Measurements from ENCODE around the gene MGAM2.
A peak's percentile ranks its signal among the peaks of the same experiment; 100 is the strongest.
"Not testable (repeated sequence)": the region's sequence is repeated elsewhere in the genome, so short reads cannot be mapped to it uniquely, and the experiment has no call there.

The MGAM2 gene
- total RNA-seq = 0 reads per million in 2 donors

- DNase-seq = no peak
Measured at GRCh38 chr7:142111499-142111898, at the start of gene MGAM2. MGAM2 (plus strand) TSS chr7:142111718; CDS start chr7:142116874, 5,156 bp downstream.

- no peak for DNase-seq
Measured at GRCh38 chr7:142063551-142064442, 47.7 kb upstream of the MGAM2 start.

- no peak for DNase-seq
Measured at GRCh38 chr7:142066536-142066935, 45.0 kb upstream of the MGAM2 start.

- no peak for DNase-seq
Measured at GRCh38 chr7:142077762-142078161, 33.8 kb upstream of the MGAM2 start.

- DNase-seq = peak in 1 of 5 experiments; percentile 4
Measured at GRCh38 chr7:142083605-142084004, 27.9 kb upstream of the MGAM2 start.

- no peak for DNase-seq
Measured at GRCh38 chr7:142085428-142085827, 26.1 kb upstream of the MGAM2 start.

DNA sequence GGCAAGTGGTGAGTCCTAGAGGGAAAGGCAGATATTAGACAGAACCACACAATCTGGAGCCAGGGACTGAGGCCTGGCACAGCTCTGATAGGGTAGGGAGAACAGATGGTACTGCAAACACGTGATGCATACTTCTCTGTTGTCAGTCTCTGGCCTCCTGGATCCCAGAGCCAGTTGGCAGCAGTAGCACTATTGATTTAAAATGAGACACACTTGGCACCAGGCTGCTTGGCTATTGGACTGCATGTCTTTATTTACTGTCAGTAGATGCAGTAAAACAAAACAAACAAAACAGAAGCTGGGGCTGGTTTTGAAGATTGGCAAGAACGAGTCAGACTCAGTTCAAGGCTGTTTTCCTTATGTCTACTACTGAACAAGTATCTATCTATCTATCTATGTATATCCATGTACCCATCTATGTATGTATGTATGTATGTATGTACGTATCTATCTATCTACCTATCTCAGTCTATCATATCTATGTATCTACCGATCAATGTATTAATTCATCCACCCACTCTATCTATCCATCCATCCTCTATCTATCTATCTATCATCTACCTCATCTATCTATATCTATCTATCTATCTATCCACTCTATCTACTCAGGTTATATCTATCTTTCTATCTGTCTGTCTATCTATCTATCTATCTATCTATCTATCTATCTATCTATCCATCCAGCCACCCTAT, 23.4 kb upstream of the MGAM2 start:
- DNase-seq = no peak

GRCh38 chr7:142089035-142089434, 22.5 kb upstream of the MGAM2 start:
- DNase-seq = no peak

DNA sequence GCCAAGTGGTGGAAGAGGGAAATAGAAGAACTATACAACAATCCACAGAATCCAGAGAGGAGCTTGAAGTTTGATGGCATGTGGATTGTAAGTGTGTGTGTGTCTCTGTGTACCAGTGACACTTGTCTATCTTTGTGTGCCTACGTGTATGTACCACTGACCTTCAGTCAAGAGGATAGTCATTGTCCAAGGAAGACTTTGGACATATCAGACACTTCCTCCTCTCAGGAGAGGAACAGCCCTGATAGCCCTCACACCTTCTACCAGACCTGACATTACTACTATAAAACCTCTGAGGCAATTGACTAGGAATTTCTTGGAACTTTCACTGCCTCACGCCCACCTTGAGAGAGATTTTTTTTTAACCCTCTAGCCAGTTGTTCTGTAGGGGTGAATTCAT, 19.6 kb upstream of the MGAM2 start:
- DNase-seq = no peak

- no peak for DNase-seq
Measured at GRCh38 chr7:142094861-142095260, 16.7 kb upstream of the MGAM2 start.

DNA sequence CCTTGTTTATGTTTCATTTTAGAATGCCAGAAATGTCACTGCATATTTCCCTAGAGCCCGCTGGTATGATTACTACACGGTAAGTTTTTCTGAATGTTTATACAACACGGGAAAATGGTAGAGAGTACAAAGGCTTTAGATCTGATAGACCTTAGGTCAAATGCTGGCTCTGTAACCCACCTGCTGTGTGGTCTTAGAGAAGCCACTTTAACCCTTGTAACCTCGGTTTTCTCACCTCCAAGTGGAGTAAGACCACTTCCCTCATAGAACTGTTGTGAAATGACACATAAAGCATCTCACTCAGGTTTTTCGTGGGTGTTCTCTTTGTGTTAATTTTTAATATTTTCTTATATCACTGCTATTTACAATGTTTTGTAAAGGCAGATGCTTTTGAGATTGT, 13.9 kb upstream of the MGAM2 start:
- no peak for DNase-seq

DNA sequence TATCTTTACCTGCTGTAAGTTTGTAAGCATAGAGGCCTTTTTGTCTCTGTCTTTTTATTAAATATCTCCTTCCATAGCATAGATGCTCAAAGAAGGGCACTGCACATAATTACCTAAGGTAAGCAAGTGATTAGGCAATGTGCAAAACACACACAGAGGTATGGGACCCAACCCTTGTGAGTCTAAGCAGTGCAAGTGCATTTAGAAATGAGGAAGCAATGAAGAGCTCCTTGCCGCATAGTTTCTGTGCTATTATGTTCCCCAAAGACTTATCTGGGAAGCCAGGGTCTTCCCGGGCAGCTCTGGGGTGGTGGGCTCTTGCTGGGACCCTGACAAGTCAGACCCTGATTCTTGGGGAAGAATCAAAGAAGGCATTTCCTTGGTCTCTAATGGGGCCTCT, 13.5 kb upstream of the MGAM2 start:
- no peak for DNase-seq

DNA sequence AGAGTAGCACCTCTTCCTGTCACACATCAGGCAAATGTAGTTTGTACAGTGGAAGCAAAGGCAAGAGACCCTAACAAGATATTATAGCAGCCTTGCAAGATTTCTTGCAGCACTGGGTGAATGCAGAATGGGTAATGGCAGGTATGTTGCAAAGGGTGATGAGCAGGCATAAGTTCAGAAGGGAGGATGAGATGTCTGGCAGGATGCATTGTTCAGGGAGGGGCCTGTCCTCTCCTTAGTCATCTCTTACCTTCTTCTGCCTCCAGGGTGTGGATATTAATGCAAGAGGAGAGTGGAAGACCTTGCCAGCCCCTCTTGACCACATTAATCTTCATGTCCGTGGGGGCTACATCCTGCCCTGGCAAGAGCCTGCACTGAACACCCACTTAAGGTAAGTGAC, 12.2 kb upstream of the MGAM2 start:
- not testable (repeated sequence) for DNase-seq

DNA sequence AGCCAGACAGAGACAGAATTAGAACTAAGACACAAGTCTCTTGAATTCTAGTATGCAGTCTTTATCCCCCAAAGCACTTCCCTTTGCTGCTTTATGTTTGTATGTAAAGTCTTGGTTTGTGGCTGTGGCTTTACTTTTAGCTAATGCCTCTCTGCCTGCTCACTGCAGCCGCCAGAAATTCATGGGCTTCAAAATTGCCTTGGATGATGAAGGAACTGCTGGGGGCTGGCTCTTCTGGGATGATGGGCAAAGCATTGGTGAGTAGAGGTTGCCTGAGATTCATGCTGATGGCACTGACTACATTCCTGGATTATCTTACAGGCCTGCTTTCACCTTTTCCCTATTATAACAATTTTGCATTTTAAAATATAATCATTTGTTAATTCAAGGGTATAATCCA, 10.9 kb upstream of the MGAM2 start:
- no peak for DNase-seq

GRCh38 chr7:142101794-142102193, 9.7 kb upstream of the MGAM2 start:
- DNase-seq = not testable (repeated sequence)

DNA sequence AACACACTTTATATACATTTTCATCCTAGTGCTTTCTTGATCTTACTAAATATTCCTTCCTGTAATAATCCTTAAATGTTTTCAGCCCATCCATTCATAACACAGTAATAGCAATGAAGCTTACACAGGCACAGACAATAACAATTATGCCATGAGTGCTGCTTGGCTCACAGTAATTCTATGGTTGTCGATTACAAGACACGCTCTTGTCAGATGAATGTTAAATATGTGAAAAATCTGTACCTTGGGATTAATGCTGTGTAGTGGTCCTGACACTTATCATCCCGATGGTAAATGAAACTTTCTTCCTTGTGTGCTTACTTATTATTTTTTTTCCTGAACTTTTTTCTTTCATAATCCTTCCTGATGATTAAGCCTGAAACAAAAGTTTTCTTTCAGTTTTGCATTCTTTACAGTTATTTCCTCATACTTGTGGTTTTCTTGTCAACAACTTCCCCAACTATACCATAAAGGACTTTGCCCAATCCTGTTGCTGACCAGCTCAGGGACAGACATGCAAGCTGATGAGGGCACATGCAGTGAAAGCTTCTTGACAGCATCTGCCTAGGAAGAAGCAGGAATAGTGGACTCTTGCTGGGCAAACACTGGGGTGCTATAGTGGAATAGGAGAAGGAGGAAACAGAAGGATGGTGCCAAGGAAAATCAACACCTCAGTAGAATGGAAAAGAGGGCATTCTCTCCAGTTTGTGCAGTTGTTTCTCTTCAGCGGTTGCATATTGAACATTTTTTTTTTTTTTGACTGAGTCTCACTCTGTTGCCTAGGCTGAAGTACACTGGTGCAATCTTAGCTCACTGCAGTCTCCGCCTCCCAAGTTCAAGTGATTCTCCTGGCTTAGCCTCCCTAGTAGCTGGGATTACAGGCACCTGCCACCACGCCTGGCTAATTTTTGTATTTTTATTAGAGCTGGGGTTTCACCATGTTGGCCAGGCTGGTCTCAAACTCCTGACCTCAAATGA, 6.7 kb upstream of the MGAM2 start:
- no peak for DNase-seq

DNA sequence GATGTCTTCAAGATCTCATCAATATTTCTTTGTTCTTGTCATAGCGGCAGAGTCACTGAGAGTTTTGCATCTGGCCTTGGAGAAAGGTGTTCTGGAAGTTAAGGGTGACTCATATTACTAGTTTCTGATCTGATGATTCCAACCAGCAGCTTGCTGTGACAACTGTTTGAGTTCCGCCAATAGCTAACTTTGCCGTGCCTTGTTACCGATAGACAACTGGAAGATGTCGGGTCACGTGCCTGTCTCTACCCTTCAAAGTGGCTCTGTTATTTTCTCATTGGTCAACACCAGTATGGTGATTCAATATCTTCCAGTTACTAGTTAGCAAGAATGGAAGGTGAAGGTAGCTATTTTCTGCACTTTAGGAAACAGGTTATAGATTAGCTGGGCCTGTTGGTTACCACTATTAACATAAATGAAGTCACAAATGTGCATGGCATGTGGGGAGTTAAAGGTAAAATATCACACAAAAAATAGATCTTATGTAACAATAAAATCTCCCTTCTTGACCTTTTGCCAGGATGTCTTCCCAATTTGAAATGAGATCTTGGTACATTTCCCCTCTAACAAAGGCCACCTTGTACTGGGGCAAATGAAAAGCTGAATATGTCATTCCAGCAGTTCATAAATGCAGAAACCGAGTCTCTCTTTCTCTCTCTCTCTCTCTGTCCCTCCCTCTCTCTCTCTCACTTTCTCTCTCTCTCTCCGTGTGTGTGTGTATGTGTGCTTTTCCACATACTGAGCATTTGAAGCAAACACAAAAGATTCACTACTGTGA, 2.6 kb upstream of the MGAM2 start:
- DNase-seq = no peak

DNA sequence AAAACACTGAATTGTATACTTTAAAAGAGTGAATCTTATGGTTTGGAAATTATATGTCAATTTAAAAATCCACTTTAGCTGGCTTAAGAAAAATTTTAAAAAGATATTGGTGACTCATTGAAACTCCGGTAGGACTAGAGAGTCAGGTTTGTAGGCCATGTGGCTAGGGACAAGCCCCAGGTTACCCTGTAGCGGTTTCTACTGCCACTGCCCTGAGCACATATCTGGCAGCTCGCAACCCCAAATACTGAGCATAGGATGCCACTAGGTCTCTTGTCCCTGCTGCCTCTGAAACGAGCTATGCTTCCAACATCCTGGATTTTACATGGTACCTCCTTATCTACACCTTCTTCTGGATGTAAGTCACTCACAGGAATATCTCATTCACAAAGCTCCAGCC, 1.4 kb upstream of the MGAM2 start:
- no peak for DNase-seq

DNA sequence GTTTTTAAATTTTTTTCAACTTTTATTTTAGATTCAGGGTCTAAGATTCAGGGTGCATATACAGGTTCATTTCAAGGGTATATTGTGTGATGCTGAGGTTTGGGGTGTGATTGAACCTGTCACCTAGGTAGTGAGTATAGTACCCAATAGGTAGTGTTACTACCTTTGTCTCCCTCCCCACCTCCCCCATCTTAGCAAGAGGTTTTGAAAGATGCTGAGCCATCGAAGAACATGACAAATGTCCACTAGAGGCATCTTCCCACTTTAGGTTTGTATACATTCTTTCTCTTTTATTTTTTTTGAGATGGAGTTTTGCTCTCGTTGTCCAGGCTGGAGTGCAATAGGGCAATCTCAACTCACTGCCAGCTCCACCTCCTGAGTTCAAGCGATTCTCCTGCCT, 880 bp upstream of the MGAM2 start:
- DNase-seq = no peak

DNA sequence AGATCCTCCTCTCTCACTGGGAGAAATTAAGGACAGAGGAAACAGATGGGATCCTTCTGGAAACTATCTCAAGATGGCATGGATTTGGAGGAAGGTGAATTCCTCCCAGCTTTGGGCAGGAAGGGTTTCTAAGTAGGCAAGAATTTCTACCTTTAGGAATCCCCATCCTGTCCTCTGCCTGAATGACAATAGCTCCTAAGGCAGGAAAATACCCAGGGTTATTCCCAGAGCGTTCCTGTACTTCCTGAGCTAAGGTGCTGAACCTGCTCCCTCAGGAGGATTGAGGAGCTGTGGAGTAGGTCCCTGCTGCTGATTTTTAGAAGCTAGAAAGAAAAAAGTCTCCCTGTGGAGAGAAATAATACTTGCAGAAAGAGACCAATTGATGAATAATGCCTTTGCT, 568 bp downstream of the MGAM2 start:
- no peak for DNase-seq

GRCh38 chr7:142114207-142114606, 2.7 kb downstream of the MGAM2 start:
- DNase-seq = no peak

GRCh38 chr7:142120524-142120923, 9.0 kb downstream of the MGAM2 start:
- no peak for DNase-seq

All from T-helper 2 cell (primary cell).